Kidney (tissue), 14 donors: ENCODE results near the gene VSIG8. TPM values are rescaled to one million over a fixed set of nuclear protein-coding genes. Genes with fewer than 3 reads are reported as not detected.

Experiments used
- DNase-seq, 5 donors: peaks; one replicate each; pipeline ENCODE4 v3.0.0-alpha.2; 2013 to 2020
- FAIRE-seq: peaks from 2 replicates; lab custom pipeline; 2012; peaks lifted over from hg19 to GRCh38; lab: Jason Lieb, UNC
- H3K27ac ChIP-seq, 2 donors: one replicate each; pipeline ENCODE4 v1.7.0; 2013; ENCODE audit warnings: low read depth in 2 of 2, low read length in 2 of 2, inconsistent platforms in 1 of 2
- H3K27me3 ChIP-seq: one replicate; pipeline ENCODE4 v1.7.1; 2013; ENCODE audit warnings: low read length, inconsistent platforms; ENCODE audit not compliant: control insufficient read depth, insufficient read depth
- H3K36me3 ChIP-seq, 3 donors: one replicate each; pipeline versions ENCODE4 v1.7.0 to v1.7.1; 2013; ENCODE audit warnings: low read length in 3 of 3, control low read depth in 1 of 3, inconsistent platforms in 1 of 3; ENCODE audit not compliant: insufficient read depth in 3 of 3, control insufficient read depth in 2 of 3
- H3K4me1 ChIP-seq, 3 donors: one replicate each; pipeline versions ENCODE4 v1.7.0 to v1.7.1; 2013; ENCODE audit warnings: low read length in 3 of 3, inconsistent platforms in 1 of 3, low read depth in 1 of 3; ENCODE audit not compliant: control insufficient read depth in 2 of 3, insufficient read depth in 2 of 3
- H3K4me3 ChIP-seq, 3 donors: one replicate each; pipeline versions ENCODE4 v1.7.0 to v1.8.1; 2013; ENCODE audit warnings: low read length in 3 of 3, control low read depth in 1 of 3, inconsistent platforms in 1 of 3
- H3K9ac ChIP-seq, 3 donors: one replicate each; pipeline versions ENCODE4 v1.7.0 to v1.7.1; 2013; ENCODE audit warnings: low read length in 3 of 3, control low read depth in 1 of 3, inconsistent platforms in 1 of 3
- H3K9me3 ChIP-seq, 3 donors: one replicate each; pipeline versions ENCODE4 v1.7.0 to v1.7.1; 2013; ENCODE audit warnings: low read length in 3 of 3, control low read depth in 1 of 3, inconsistent platforms in 1 of 3; ENCODE audit not compliant: control insufficient read depth in 2 of 3, insufficient read depth in 1 of 3
- intact Hi-C: fragments of 100-400 bp; cut with DNase I; formaldehyde crosslinking; loops from one replicate; pipeline ENCODE4 v1.11.1; 2022
- polyA plus RNA-seq: library from polyadenylated mRNA; stranded (reverse); fragments of 350-450 nt; fragmentation: Illumina TruSeq; extraction: RNeasy Lipid Tissue Mini Kit (QIAGEN cat#74804); gene quantifications from one replicate; pipeline ENCODE4 v1.2.3, GENCODE V29; 2014; ENCODE audit warnings: low read depth, low replicate concordance; ENCODE audit not compliant: insufficient read depth
- total RNA-seq: library from RNA; stranded (reverse); fragmentation: NEBNext Ultra II Directional; extraction: Animal tissue kit (Norgen Biotek cat#: 25700); gene quantifications from one replicate; pipeline ENCODE4 v1.2.1, GENCODE V29; 2021
- TF ChIP-seq, protein P1 (sequence below): IDR thresholded peaks from 3 replicates; pipeline ENCODE4 v1.5.1; 2012; ENCODE audit warnings: mild to moderate bottlenecking, moderate library complexity, borderline replicate concordance; ENCODE audit not compliant: insufficient read depth; ENCODE audit errors: extremely low read depth
- donor health status: control.
- donor health status: control.
- donor health status: control.
- donor health status: control.
- donor health status: control.
- donor health status: DM: yes; HTN: yes; CAD: no.
- donor health status: Normal renal cell carcinoma (clear cell type).

VSIG8 gene
- total and polyA plus RNA-seq, 2 donors from 2014 or later, result 8.1 TPM; not detected in 1

DNA sequence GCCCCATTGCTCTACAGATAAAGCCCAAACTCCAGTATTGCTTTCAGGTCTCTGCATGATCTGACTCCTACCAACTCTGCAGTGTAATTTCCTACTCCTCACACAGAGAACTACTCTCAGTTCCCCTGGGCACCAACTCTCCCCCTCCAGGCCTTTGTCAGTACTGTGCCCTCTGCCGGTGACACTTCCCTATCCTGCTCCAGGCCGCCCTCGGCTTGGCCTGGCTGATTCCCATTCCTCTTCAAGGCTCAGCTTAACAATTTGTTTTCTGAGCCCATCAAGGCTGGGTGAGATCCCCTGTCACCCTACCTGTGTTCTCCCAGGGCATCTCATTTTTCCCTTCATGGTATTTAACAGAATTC lies 33.2 kb downstream of the VSIG8 start:
- Histone ChIP-seq H3K9me3 (no peaks in the 10 kb centered on the region), H3K27ac (no peak overlapping the region), H3K4me3 (no peak overlapping the region), H3K9ac (no peak overlapping the region), H3K4me1 (peaks cover 0 to 2% (median 0%) of the 10 kb centered on the region in 3 donors), H3K36me3 (no peaks in the 10 kb centered on the region), H3K27me3 (no peaks in the 10 kb centered on the region)
- DNase-seq (peak in 3 of 5 donors; percentile 34 to 67 (median 58)), FAIRE-seq (no peak)
- TF ChIP-seq, protein P1, sequence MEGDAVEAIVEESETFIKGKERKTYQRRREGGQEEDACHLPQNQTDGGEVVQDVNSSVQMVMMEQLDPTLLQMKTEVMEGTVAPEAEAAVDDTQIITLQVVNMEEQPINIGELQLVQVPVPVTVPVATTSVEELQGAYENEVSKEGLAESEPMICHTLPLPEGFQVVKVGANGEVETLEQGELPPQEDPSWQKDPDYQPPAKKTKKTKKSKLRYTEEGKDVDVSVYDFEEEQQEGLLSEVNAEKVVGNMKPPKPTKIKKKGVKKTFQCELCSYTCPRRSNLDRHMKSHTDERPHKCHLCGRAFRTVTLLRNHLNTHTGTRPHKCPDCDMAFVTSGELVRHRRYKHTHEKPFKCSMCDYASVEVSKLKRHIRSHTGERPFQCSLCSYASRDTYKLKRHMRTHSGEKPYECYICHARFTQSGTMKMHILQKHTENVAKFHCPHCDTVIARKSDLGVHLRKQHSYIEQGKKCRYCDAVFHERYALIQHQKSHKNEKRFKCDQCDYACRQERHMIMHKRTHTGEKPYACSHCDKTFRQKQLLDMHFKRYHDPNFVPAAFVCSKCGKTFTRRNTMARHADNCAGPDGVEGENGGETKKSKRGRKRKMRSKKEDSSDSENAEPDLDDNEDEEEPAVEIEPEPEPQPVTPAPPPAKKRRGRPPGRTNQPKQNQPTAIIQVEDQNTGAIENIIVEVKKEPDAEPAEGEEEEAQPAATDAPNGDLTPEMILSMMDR, result peak; percentile 26
- intact Hi-C loops, result no loop called here

DNA sequence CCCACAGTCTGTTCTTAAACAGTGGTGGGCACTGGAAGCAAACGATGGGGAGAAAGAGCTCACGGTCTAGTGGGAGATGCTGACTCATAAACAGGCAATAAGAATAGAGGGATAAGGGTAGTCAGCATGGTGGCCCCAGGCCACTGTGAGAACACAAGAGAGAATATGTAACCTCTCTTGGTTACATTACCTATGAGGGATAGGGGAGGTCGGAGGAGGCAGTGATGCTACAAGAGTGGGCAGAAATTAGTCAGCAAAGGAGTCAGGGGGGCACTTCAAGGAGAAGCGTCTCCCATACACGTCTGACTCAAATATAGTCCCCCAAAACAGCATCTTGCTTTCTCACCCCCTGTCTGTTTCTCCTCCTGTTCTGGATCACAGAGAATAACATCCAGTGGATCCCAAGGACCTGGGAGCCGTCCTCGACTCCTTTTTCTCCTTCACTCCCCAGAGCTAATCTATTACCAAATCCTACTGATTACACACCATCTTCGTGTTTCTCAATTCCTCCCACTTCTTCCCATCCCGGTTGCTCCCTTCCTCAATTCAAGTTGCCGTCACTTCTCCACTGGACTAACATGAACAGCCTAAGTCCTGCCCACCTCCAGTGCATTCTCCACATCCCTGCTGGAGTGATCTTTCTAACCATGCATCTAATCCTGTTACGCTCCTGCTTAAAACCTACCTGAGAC lies 33.7 kb downstream of the VSIG8 start:
- FAIRE-seq (no peak), DNase-seq (no peak)
- no peaks in the 10 kb centered on the region for H3K36me3 ChIP-seq
- no peak overlapping the region for H3K27ac ChIP-seq
- TF ChIP-seq, protein P1, result no peak
- no peaks in the 10 kb centered on the region for H3K27me3 ChIP-seq
- no peak overlapping the region for H3K4me3 ChIP-seq
- no peaks in the 10 kb centered on the region for H3K9me3 ChIP-seq
- intact Hi-C loops, result no loop called here
- no peak overlapping the region for H3K9ac ChIP-seq
- H3K4me1 ChIP-seq, result peaks cover 0 to 2% (median 0%) of the 10 kb centered on the region in 3 donors

DNA sequence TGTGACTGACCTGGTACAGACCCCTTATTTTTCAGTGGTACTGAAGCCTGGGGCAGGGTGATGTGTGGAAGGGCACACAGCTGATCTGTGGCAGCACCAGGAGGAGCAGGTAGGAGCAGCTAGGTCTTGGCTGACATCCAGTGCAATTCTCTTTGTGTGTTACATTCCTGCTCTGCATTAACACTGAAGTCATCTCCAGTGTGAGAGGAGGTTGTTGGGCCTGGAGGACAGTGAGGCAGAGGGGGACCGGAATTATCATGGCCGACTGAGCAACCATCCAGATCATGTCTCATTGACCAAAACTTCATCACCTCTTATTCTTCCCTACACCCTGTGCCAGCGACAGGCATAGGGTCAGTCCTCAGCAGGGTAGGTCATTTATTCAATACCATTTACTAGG lies 34.3 kb downstream of the VSIG8 start:
- no peak overlapping the region for H3K4me3 ChIP-seq
- no peaks in the 10 kb centered on the region for H3K27me3 ChIP-seq
- H3K36me3 ChIP-seq, result no peaks in the 10 kb centered on the region
- no peak overlapping the region for H3K27ac ChIP-seq
- FAIRE-seq, result no peak
- no peaks in the 10 kb centered on the region for H3K9me3 ChIP-seq
- intact Hi-C loops, result no loop called here
- no peak overlapping the region for H3K9ac ChIP-seq
- no peak for DNase-seq
- peaks cover 0 to 2% (median 0%) of the 10 kb centered on the region in 3 donors for H3K4me1 ChIP-seq
- TF ChIP-seq, protein P1, result no peak
